IMR-90 (cell line): ENCODE measurements around the gene KCNK17.

Source experiments
- CEBPB ChIP-seq: IDR thresholded peaks from 2 replicates; pipeline ENCODE4 v1.6.1; 2012; ENCODE audit warnings: low read depth, low read length, improper control_type of control experiment
- FOS ChIP-seq: fragments of 150-350 bp; IDR thresholded peaks from 2 replicates; pipeline ENCODE4 v1.6.1; 2016; ENCODE audit warnings: low read depth, low read length
- MAFK ChIP-seq: IDR thresholded peaks from 2 replicates; pipeline ENCODE4 v1.6.1; 2012; ENCODE audit warnings: low read depth, low read length, improper control_type of control experiment
- MAZ ChIP-seq: IDR thresholded peaks from 2 replicates; pipeline ENCODE4 v1.6.1; 2012; ENCODE audit warnings: low read depth, mild to moderate bottlenecking, low read length, improper control_type of control experiment, moderate library complexity, borderline replicate concordance
- MXI1 ChIP-seq: IDR thresholded peaks from 2 replicates; pipeline ENCODE4 v1.6.1; 2012; ENCODE audit warnings: low read depth, mild to moderate bottlenecking, low read length, moderate library complexity, borderline replicate concordance
- POLR2A ChIP-seq: IDR thresholded peaks from 2 replicates; pipeline ENCODE4 v1.6.1; 2012; ENCODE audit warnings: mild to moderate bottlenecking, low read depth, low read length
- RAD21 ChIP-seq: IDR thresholded peaks from 2 replicates; pipeline ENCODE4 v1.6.1; 2012; ENCODE audit warnings: low read length, improper control_type of control experiment
- RCOR1 ChIP-seq: IDR thresholded peaks from 2 replicates; pipeline ENCODE4 v1.6.1; 2012; ENCODE audit warnings: mild to moderate bottlenecking, low read length, improper control_type of control experiment; ENCODE audit not compliant: insufficient replicate concordance
- RFX5 ChIP-seq: IDR thresholded peaks from 2 replicates; pipeline ENCODE4 v1.8.0; 2012; ENCODE audit warnings: low read depth, mild to moderate bottlenecking, low read length, moderate library complexity
- SMC3 ChIP-seq: fragments of 150-350 bp; IDR thresholded peaks from 2 replicates; pipeline ENCODE4 v1.6.1; 2016; ENCODE audit warnings: low read depth, mild to moderate bottlenecking, antibody characterized with exemption, low read length, moderate library complexity
- USF2 ChIP-seq: fragments of 150-350 bp; IDR thresholded peaks from 2 replicates; pipeline ENCODE4 v1.6.1; 2017; ENCODE audit warnings: mild to moderate bottlenecking, antibody characterized with exemption, low read length, low read depth
- TF ChIP-seq, protein P1 (sequence below): conservative IDR thresholded peaks from 2 replicates; pipeline ENCODE4 v1.5.1; 2012; ENCODE audit warnings: mild to moderate bottlenecking, low read depth, low read length, improper control_type of control experiment
- TF ChIP-seq, protein P2 (sequence below): fragments of 150-350 bp; IDR thresholded peaks from 2 replicates; pipeline ENCODE4 v1.6.1; 2016; ENCODE audit warnings: low read depth, mild to moderate bottlenecking, low read length, moderate library complexity, borderline replicate concordance

DNA sequence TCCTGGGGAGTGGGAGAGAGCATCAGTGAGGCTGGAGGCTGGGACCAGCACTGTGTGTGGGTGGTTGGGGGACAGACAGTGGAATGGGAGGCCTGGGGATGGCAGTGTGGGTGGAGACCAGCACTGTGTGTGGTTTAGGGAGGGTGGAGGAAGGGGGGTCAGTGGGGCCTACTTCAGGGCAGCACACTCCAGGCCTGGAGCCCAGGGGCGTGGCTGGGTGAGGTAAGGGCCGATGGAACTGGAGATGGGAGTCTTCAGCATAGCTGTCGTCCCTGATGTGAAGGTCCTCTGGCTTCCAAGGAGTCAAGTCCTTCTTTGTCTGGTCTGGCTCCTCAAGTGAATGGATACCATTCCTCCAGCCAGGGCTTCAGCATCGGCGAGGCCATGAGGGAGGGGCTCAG, 18.6 kb downstream of the KCNK17 start:
- TF ChIP-seq, protein P1, sequence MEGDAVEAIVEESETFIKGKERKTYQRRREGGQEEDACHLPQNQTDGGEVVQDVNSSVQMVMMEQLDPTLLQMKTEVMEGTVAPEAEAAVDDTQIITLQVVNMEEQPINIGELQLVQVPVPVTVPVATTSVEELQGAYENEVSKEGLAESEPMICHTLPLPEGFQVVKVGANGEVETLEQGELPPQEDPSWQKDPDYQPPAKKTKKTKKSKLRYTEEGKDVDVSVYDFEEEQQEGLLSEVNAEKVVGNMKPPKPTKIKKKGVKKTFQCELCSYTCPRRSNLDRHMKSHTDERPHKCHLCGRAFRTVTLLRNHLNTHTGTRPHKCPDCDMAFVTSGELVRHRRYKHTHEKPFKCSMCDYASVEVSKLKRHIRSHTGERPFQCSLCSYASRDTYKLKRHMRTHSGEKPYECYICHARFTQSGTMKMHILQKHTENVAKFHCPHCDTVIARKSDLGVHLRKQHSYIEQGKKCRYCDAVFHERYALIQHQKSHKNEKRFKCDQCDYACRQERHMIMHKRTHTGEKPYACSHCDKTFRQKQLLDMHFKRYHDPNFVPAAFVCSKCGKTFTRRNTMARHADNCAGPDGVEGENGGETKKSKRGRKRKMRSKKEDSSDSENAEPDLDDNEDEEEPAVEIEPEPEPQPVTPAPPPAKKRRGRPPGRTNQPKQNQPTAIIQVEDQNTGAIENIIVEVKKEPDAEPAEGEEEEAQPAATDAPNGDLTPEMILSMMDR, result no peak
- TF ChIP-seq CEBPB, result no peak
- no peak for TF ChIP-seq POLR2A
- TF ChIP-seq SMC3, result no peak
- no peak for TF ChIP-seq RAD21
- TF ChIP-seq MAFK, result no peak
- no peak for TF ChIP-seq RCOR1
- TF ChIP-seq RFX5, result no peak
- no peak for TF ChIP-seq FOS
- TF ChIP-seq MXI1, result no peak
- TF ChIP-seq MAZ, result no peak
- TF ChIP-seq USF2, result no peak
- TF ChIP-seq, protein P2, sequence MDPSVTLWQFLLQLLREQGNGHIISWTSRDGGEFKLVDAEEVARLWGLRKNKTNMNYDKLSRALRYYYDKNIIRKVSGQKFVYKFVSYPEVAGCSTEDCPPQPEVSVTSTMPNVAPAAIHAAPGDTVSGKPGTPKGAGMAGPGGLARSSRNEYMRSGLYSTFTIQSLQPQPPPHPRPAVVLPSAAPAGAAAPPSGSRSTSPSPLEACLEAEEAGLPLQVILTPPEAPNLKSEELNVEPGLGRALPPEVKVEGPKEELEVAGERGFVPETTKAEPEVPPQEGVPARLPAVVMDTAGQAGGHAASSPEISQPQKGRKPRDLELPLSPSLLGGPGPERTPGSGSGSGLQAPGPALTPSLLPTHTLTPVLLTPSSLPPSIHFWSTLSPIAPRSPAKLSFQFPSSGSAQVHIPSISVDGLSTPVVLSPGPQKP, result no peak
